Measurements from ENCODE around the gene ITGA2B.
"Not testable (repeated sequence)": the region's sequence is repeated elsewhere in the genome, so short reads cannot be mapped to it uniquely, and the experiment has no call there.

- not testable (repeated sequence) for TF ChIP-seq CTCF, EP300 (IDR thresholded peaks at IDR 0.05)
Measured at GRCh38 chr17:44365051-44365450, 24.4 kb downstream of the ITGA2B start.
